Raji (cell line): ENCODE data around the gene VRTN.

Experiments used
- POLR2A ChIP-seq: IDR thresholded peaks from 2 replicates; pipeline ENCODE4 v1.6.1; 2011; ENCODE audit warnings: low read depth, low read length, control low read depth; ENCODE audit not compliant: insufficient read depth

The VRTN gene

GRCh38 chr14:74403619-74404417 lies 55.5 kb downstream of the VRTN start:
- TF ChIP-seq POLR2A, result no peak

- TF ChIP-seq POLR2A, result no peak
These were observed 56.2 kb downstream of the VRTN start for GRCh38 chr14:74404435-74404834.

- no peak for TF ChIP-seq POLR2A
These were observed 57.4 kb downstream of the VRTN start for GRCh38 chr14:74405663-74406062.

DNA sequence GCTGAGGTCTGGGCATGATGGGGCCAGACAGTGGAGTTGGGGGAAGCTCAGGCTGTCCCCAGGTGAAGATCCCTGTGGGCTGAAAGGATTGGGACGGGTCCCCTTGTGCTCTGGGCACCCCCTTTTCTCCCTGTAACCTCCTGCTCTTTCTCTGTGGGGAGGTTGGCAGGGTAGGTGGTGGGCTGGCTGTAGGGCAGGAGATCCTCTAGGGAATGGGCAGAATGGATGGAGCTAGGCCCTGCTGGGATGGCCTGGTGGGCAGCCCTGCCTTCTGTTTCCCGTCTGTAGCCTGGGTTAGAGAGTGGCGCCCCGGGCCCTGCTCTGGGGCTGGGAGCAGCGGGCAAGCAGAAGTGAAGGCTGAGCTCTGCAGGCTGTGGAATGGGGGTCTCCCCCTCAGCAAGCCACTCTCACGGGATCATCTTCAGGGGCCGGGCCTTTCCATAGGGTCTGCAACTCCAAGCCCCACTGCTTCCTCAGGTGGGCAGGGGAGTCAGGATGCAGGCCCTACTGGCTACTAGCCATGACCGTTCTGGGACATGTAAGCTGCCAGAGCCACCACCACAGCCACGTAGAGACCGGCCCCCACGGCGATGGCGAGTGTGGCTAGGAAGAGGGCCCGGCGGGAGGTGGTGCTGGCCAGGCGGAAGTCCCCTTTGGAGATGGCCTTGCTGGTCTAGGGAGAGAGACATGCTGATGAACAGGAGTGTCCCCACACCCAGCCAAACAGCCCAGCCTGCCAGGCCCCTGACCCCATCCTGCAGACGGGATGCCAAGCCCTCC lies 58.9 kb downstream of the VRTN start:
- TF ChIP-seq POLR2A, result no peak

DNA sequence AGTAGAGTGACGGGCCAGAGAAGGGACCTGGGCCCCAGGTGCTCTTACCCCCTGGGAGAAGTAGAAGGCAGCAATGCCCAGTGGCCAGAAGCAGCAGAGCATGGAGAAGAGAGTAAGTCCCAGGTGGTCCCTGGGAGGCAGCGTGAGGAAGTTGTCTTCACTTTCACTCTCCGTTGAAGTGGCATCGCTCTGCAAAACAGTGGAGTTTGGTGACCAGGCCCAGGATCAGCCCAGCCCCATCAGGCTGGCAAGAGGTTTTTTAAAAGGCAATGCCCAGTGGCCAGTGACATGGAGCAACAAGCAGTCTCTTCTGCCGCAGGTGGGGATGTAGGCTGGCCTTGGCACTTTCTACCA lies 59.5 kb downstream of the VRTN start:
- no peak for TF ChIP-seq POLR2A

- TF ChIP-seq POLR2A, result no peak
These were observed 60.6 kb downstream of the VRTN start for GRCh38 chr14:74408870-74409269.

DNA sequence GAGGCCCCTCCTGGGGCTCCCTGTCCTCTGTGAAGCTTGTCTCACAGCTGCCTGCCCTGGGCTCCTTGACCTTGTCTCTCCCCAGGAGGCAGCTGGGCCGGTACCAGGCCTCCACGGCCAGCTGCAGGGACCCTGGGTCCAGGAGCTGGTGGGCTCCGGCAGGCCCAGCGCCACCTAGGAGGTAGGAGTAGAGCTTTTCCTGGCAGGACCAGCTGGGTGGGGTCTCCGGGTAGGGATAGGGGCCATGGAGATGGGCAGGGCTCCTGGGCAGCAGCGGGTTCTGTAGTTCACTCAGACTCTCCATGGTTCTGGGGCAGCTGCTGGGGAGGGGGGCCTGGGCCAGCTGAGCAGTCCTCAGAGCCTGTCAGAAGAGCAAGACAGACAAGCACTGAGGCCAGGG lies 61.2 kb downstream of the VRTN start:
- TF ChIP-seq POLR2A, result no peak
